ENCODE measurements around the gene ADCYAP1.

Gene ADCYAP1

DNA sequence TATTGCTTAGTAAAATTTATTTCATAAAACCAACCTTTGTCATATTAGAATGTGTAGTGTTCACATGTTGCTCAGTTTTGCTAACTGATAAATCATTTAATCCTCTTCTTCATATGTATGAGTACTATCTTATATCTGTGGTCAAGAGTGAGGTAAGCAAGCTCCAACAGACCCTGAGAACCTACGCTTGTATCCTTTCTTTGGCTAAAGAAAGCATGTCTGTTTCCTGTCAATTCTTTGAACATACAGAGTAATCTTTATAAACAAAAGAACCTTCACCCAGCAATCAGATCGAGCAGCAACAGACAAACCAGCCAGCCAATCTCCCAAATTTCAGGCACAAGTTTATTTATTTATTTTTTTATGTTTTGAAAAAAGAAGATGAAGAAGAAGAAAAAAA is 6.4 kb downstream of the ADCYAP1 start:
- no peak for DNase-seq

DNA sequence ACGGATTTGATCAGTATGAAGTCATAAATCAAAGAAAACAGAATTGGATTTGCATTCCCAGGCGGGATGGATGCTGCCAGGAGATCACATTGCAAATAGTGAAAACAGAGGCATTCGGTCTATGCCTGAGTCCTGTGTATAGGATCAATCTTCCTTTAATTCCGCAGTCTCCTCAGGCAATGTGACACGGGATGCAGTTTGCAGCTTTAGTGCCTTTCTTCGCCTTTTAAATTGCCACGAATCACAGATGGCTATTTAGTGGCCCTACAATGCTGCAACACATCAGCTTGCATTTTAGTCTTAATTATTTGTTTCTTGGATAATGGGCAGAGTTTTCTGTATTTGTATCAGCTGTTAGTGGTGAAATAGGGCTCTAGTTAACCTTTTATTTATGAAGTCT is 6.8 kb downstream of the ADCYAP1 start:
- DNase-seq: no peak

DNA sequence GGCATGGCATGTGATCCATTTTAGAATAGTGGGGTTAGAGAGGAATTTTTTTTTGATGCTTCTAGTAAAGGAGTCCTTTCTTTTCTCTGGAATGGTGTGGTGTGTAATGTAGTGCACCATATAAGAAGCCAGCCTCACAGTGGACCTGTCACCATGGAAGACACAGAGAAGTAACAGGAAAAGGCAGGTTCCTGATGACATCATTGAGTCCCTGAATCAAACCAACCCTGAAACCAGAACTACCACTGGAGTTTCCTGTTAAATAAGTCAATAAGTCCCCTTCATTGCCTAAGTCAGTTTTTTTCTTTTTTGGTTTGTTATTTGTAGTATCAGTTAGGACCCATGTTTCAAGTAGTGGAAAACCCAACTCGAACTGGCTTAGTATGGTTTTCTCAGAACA is 11.9 kb downstream of the ADCYAP1 start:
- DNase-seq: no peak

DNA sequence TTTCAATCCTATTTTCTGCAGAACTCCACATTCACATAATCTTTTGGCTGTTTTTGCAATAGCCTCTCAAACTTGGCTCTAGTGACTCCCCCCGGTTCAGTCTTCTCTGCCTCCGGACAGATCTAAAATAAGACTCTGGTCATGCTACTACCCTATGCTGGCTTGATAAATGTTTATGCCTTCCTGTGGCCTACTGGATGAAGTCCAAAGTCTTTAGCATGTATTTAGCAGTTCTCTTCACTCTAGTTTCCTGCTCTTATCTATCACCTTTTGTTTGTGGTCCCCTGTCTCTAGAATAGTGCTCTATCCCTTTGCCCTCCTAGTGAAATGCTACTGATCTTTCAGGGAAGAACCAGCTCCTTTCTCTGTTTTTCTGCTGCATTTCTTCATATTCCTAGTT is 14.4 kb downstream of the ADCYAP1 start:
- DNase-seq: no peak

DNA sequence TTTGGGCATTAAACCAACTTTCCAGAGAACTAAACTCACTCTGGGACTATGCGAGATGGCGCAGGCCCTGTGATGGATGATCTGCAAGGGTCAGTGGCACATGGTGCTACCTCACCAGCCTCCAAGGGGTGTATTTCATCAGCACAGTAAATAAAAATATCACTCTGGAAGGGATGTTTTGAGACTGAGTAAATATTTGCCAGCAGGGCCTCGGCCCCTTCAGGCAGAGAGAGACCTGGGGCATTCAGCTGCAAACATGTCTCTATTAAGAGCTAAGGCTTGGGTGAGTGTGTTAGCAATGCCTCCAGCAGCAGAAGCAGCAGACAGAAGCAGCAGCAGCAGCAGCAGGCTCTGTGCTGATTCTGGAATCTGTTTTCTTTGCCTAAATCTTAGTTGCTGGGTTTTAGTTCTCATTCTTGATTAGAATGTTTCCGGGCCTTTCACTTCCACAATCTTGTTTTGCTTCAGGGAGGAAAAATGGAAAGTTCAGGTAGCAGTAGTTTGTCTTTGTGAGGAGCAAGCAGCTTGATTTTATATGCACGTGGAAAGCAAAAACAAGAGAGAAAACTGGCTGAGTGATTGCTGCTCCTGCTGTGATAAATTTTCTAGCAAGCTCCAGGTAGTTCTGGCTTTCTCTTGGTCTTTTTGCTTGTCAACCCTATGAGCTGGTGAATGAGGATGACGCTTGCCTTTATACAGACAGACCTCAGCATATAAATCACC is 18.6 kb downstream of the ADCYAP1 start:
- no peak for DNase-seq

DNA sequence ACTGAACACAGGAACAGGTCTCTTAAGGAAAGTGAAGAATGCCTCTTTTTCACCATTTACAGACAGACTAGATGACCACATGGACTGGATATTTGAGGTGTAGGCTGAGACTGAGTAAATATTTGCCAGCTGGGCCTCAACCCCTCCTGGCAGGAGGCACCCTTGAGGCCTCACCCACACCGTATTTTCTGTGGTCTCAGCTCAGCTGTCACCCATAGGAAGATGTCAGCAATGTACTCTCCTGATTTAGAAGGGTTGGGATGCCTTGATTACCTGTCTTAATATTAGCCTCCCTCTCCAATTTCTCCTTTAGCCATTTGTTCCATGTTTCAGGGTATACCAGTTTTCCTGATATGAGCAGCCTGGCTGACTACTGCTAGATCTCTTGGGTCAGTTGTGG is 20.3 kb downstream of the ADCYAP1 start:
- DNase-seq: no peak

DNA sequence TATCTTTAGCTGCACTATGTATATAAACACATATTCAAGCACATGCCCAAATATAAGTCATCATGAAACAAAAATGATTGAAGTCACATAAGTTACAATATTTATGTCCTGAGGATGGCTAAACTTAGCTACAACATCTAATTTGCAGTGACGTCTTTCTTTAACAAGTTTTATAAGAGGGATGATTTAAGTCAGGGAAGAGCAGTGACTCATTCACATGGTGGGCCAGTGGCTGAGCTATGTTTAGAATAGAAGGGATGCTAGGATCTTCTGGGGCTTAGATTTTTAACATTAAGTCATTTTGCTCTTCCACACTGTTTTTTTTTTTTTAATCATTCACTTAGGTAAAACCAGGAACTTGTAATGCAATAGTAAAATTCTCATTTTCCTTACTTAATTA is 22.3 kb downstream of the ADCYAP1 start:
- DNase-seq: no peak

DNA sequence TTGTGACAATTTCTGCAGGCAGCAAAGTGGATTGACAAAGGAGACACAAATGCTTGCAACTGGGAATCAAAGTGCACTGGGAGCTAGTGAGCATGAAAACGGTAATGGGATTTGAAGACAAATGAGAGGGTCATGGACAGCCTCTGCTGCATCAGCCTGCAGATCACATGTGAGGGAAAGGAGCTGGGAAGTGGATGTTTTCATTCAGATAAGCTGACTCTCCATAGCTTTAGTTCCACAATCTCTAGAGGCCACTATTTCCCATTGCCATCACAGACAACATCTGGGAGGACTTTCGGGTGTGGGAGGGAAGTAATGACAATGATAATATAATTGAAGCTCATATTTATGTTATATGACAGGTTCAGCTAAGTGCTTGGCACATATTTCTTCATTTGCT is 28.4 kb downstream of the ADCYAP1 start:
- no peak for DNase-seq

DNA sequence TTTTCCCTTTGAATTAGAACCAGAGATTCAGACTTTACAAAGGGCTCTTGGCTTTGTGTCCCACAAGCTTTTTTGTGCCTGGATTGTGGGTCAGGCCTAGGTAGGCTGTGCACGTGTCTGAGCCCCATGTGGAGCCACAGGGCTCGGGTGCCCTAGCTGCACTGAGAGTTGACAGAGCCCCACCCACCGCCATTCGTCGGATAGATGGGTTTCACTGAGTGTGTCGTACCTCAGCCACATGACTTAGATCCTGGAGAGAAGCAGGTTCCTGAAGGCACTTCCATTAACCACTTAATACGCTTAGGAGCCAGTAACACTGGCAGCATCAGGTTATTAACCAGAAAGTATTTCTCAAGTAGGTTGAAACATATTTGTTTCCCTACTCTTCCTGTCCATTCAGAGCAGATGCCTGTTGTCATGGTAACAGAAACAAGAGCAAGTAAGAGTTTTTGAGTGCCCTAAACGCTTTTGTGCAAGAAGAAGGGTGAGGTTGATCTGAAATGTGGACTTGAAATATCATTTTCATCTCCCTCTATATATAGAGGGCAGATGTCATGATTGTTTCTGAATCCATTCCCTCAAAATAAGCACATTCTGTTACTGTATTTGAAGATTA is 30.0 kb downstream of the ADCYAP1 start:
- no peak for DNase-seq

DNA sequence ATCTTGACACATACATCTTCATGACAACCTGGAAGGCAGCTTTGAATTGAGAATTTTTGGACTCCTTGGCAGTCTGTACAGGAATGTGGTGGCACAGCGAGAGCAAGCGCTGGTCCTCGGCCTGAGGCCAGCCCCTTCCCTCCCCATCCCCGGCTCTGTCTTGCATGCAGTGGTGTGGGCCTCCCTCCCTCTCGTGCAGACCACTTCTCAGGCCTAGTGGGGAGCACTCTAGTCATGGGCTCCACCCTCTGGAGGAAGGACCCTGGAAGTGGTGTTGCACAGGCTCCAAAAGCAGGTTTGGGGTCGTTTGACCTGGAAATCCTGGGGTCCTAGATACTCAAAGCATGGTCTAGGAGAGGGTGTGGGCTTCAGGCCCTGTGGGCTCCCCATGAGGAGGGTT is 32.3 kb downstream of the ADCYAP1 start:
- no peak for DNase-seq

DNA sequence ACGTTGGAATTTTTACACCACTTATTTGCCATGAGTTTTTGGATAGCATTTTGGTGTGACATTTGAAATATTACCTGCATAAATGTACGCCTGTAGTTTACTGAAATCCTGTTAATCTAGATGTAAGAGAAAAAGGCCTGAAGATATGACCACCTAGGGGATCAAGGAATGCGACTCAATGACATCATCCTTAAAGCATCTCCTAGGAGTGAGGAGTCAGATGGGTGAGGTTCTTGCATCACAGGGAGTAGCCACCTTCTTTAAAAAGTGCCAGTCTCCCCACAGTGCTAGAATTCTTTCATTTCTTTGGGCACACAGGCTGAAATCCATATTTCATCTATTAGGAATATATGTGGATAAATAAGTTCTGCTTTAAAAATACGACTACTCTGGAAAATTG is 34.5 kb downstream of the ADCYAP1 start:
- no peak for DNase-seq

DNA sequence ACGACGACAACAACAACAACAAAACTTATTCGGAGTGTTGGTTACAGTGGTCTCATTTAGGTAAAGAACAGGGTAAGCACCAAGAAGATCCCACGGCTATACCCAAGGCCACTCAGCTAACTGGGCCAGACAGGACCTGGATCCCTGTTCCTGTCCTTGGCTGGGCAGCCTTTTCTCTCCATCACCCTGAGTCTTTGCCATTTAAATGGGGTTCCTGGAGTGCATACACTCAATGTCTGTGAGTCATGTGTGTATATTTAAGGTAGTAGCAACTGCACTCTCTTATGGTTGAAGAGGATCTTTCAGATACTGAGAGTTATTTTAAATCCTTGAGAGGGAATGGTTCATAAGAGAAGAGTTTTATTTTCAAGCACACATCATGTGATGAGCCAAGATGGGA is 35.3 kb downstream of the ADCYAP1 start:
- no peak for DNase-seq

DNA sequence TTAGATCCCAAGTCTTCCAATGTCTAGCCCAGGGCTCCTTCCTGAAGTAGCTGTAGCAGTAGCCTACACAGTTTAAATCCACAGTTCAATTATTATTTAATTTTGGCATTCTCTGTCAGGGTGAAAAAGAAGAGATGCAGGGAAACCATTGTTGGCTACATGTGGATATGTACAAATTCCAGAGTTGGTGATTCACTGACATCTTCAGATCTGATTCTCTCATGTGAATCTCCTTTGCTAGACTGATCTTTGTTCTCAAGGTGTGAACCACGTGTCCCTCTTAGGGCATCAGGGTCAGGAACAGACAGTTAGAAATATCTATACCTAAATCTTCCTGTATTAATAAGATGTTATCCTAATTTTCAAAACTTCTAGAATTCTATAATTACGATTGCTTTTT is 36.7 kb downstream of the ADCYAP1 start:
- DNase-seq: no peak

DNA sequence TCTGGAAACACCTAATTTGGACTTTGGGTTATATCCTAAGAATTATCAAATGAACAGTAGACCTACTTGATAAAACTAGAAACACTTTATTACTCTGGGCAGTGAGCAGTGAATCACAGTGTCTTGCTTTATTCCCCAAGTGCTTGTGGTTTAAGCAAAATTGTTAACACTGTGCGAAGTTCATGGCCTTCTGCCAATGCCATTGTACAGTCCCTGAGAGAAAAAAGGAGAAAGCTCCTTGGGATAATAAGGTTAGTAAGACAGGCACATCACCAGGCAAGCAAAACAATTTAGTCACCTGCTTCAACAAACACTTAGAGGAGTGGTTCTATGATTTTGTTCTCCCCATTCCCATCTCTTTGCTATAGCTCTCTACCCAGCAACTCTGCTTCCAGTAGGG is 39.8 kb downstream of the ADCYAP1 start:
- DNase-seq: no peak

DNA sequence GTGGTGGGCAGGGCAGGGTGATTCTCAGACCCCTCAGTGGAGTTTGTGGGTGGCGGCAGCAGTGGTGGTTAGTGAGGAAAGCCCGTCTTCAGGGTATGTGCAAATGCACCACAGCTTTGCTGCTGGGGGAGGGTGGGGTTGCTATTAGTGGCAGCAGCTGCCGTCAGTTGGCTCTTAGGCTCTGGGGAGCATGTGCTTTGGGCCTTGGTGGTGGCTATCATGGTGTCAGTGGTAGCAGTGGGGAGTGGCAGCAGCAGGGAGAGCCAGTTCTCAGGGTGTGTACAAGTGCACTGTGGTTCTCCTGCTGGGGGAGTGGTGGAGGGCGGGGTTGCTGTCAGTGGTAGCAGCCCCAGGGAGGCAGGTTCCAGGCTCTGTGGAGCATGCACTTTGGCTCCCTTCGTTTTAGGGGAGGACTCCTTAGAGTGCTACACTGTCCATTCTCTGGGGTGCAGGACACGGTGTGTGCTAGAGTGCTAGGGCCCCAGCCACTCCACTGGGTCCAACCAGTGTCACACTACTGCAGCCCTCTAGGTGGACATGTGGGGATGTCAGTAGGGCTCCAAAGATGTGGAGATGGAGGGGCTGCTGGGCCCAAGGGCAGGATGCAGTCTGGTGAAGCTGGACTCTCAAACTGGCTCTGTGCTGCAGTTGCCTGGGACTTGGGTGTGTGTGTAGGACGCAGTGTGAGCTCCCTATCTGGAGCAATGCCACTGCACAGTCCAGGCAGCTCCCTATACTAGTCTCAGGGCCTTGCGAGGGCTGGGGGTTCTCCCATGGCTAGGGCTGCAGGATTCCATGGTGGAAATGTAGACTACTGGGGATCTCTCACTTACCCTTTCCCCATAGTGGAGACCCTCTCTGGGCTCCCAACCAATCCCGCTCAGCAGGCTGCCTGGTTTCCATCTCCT is 45.3 kb downstream of the ADCYAP1 start:
- no peak for DNase-seq

DNA sequence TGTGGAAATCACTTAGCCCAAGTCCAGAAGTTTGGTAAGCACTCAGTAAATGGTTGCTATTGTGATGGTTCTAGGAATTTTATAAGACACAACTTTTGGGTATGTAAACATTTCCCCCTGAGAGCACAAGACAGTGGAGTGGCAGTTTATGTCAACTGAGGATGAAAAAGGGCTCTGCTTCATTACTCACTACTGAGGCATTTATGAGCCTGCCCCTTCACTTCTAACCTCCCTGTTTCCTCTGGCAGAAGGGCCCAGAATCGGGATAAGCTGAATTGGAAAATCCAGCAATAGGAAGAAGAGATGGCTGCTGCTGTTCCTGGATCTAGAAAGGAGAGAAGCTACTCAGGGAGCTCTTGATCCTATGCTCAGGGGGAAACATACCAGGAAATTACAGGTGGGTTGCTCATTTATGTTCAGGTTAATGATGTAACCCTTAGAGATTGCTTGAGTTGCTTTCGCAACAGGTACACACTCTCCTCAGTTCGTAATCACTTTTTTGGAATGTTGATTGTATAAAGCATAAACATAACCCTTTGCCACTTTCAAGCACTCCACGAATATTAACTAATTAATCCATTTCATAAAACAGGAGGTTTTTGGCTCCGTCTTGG is 46.3 kb downstream of the ADCYAP1 start:
- DNase-seq: no peak

DNA sequence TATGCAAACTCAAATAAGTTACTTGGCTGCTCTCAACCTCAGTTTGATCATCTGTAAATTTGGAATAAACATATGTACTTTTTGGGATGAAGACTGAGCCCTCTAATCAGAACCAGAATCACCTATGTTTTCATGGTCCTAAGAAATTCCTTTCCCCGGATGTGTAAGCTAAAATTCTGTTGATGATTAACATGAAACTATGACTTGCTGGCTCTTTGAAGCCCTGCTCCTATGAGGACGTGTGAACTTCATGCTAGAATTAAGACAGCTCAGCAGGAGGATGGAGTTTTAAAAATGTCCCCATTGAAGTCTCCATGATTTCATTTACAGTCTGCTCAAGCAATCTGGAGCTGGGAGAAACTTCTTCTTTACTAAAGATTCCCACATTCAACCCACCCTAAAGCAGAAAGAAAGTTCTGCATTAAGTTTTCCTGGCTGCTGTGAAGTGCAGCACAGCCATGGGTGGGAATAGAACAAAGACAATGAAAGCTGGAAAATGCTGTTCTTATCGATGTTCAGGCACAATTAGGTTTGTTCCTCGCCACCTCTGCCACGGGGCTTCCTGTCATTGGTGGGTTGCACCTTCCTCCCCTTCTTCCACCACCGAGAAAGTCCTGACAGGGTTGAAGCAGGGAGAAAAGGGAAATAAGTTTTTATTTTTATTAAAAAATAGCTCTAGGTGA is 50.9 kb downstream of the ADCYAP1 start:
- no peak for DNase-seq

DNA sequence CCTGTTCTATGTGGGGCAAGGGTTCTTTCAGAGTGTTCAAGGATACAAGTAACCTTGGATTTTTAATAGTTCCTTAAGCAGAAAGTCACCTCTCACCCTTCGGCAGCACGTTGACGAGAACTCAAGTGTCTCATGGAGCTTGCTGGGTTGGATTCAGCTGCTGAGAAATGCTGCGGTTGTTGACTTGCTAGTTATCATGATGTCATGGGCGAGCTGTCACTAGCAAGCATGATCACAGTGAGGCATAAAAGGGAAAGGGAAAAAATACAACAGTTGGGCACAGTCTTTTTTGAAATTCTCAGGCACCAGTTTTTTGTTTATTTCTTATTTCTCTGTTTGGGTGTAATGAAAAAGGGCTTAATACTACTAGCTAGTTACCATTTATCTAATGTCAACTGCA is 53.2 kb downstream of the ADCYAP1 start:
- no peak for DNase-seq

DNA sequence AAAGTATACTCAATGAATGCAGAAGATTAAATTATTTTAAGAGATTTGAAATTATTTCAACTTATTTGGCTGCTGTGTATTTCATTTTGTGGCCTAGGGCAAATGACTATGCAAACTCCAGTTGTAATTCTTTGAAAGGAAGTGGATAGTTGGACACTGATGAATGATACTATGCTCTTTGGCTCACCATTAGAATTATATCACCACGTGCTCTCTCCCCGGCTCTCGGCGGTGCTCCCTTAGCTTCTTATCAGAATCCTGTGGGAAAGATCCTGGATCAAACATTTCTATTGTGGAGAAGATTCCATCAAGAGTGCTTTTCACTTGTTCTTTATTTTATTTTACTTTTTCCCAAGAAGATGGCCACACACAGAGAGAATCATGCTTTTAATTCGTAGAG is 55.2 kb downstream of the ADCYAP1 start:
- DNase-seq: no peak

Data from activated CD8-positive, alpha-beta memory T cell treated with anti-CD3 and anti-CD28 coated beads, Interleukin-2, amount 50 U/mL, for 48 hours (primary cell).